GM12874 (cell line): ENCODE data around the gene ACBD5.

Source experiments
- TF ChIP-seq, protein P1 (sequence below): IDR thresholded peaks from 2 replicates; pipeline ENCODE4 v1.5.1; 2011; ENCODE audit warnings: low read depth, mild to moderate bottlenecking, control low read depth, low read length, moderate library complexity; ENCODE audit not compliant: insufficient read depth

The ACBD5 gene, protein sequence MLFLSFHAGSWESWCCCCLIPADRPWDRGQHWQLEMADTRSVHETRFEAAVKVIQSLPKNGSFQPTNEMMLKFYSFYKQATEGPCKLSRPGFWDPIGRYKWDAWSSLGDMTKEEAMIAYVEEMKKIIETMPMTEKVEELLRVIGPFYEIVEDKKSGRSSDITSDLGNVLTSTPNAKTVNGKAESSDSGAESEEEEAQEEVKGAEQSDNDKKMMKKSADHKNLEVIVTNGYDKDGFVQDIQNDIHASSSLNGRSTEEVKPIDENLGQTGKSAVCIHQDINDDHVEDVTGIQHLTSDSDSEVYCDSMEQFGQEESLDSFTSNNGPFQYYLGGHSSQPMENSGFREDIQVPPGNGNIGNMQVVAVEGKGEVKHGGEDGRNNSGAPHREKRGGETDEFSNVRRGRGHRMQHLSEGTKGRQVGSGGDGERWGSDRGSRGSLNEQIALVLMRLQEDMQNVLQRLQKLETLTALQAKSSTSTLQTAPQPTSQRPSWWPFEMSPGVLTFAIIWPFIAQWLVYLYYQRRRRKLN

DNA sequence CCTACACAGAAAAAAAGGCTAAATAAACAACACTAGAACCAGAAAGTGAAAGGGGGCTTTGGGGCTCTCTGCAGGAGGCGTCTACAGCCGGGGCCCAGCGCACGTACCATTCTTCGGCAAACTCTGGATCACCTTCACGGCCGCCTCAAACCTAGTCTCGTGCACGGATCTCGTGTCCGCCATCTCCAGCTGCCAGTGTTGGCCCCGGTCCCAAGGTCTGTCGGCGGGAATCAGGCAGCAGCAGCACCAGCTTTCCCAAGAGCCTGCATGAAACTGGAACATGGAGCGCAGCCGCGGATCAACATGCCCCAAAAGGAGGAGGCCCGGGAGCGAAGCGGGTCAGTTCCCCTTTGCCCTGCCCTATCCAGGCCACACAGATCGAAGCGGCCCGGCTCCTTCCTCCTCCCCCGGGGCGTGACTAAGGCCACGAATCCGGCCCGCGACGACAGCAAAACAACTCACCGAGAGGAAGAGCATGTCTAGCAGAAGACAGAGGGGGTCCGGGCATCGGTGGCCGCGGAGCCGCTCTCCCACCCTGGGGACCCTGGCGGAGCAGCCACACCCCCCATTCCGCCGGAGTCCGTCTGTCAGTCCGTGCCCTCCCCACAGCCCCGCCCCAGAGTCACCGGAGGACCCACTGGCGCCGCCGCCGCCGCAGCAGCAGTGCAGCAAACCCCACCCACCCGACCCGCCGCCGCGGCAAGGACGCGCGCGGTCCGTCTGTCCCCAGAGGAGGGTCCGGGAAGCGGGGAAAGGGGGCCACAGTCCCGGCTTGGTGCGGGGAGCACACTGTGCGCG is at the start of gene ACBD5:
TSS of gene ACBD5 (minus strand) at position 586 of the 798 bp plus-strand sequence. CDS start at position 477, 109 bp downstream.
- TF ChIP-seq, protein P1, sequence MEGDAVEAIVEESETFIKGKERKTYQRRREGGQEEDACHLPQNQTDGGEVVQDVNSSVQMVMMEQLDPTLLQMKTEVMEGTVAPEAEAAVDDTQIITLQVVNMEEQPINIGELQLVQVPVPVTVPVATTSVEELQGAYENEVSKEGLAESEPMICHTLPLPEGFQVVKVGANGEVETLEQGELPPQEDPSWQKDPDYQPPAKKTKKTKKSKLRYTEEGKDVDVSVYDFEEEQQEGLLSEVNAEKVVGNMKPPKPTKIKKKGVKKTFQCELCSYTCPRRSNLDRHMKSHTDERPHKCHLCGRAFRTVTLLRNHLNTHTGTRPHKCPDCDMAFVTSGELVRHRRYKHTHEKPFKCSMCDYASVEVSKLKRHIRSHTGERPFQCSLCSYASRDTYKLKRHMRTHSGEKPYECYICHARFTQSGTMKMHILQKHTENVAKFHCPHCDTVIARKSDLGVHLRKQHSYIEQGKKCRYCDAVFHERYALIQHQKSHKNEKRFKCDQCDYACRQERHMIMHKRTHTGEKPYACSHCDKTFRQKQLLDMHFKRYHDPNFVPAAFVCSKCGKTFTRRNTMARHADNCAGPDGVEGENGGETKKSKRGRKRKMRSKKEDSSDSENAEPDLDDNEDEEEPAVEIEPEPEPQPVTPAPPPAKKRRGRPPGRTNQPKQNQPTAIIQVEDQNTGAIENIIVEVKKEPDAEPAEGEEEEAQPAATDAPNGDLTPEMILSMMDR, result no peak

DNA sequence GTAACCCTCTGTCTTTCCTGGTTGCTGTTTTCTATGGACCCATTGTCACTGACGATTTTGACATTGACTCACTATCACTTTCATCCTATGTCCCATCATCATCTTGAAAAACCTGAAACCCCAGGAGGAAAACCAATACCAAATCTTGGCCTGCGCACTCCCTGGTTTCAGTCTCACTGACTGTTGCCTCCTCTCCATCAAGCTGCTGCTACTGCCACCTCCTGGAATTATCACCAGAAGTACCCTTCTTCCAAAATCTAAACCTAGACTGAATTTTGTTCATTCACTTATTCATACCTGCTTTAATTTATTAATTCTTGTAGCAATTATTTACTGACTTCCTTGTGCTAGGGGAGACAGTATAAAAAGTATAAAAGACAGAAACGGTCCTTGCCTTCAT is 44.5 kb upstream of the ACBD5 start:
- TF ChIP-seq, protein P1, result no peak

DNA sequence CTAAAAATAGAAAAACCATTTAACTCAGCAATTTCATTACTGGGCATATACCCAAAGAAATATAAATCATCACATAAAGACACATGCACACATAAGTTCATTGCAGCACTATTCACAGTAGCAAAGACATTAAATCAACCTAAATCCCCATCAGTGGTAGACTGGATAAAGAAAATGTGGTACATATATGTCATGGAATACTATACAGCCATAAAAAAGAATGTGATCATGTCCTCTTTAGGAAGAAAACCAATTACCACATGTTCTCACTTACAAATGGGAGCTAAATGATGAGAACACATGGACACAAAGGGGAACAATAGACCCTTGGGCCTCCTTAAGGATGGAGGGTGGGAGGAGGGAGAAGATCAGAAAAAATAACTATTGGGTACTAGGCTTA is 36.0 kb upstream of the ACBD5 start:
- TF ChIP-seq, protein P1, result no peak

DNA sequence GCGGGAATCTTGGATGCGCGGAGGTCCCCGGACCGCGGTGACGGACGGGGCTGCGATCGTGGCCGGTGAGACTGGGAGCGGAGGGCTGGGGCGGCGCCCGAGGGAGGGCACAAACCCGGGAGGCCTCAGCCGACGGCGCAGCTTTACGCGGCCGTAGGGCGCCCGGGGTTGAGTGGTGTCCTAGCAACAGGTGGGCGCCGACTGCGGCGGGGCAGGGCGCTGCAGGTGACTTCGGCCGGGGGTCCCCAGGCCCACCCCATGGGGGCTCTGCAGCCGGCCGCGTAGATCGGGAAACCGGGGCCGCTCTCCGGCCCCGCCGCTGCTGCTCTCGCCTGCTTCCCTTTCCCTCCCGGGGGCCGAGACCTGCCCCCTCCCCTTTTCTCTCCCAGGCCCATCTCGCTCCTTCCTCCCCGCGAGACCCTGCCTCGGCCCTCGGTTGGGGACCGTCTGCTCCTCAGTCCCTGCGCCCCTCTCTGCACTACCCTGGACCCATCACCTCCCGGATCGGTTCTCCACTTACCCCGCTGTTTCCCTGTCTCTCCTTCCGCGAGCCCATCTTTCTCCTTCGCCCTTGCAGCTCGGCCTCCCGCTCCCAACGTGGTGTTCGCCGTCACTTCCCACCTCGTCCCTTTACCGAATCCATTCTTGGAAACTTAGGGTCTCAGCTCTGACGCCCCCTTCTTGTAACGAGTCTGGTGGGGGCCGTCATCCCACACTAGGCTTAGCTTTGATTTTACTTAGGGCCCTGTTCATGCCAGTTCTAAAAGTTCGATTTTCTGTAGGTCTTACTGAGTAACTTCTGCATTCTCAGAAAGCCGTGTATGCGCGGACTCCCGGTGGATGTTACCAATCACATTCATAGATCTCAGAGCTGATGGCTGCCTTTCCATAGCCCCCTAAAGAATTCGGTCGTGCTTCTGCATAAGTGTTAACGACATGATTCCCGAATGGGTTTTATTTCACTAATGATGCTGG is 18.5 kb upstream of the ACBD5 start:
- TF ChIP-seq, protein P1, result no peak

DNA sequence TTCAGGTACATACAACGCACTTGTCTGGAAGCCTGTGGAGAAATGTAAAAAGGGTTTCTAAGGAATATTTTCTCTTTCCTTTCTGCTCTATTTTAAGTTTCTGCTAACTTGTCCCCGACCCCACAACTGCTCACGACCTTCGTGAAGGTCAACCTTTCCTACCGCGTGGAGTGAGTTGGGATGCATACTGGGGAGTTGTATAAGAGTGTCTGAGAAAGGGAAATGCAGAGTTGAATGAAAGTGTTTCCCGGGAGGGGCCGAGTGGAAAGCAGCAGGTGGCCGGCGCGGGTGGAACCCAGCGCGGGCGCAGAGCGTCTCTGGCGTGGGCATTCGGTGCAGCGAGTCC is 17.9 kb upstream of the ACBD5 start:
- TF ChIP-seq, protein P1, result no peak

DNA sequence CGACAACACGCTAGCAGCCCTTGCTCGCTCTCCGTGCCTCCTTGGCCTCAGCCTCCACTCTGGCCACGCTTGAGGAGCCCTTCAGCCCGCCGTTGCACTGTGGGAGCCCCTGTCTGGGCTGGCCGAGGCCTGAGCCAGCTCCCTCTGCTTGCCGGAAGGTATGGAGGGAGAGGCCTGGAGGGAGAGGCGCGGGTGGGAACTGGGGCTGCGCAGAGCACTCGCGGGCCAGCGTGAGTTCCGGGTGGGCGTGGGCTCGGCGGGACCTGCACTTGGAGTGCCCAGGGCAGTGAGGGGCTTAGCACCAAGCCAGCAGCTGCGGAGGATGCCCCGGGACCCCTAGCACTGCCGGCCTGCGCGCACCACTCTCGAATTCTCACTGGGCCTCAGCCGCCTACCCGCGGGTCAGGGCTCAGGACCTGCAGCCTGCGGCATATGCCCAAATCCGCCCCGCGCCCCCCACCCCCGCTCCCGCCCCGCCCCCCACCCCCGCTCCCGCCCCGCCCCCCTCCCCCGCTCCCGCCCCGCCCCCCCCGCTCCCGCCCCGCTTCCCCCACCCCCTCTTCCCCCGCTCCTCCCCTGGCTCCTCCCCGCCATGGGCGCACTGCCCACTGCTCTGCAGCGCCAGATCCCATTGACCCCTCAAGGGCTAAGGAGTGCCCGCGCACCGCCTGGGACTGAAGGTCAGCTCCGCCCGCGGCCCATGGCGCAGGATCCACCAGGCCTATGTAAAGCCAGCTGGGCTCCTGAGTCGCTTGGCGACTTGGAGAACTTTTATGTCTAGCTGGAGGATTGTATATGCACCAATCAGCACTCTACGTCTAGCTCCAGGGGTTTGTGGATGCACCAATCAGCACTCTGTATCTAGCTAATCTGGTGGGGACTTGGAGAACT is 15.9 kb upstream of the ACBD5 start:
- TF ChIP-seq, protein P1, result no peak
